GM19397 (cell line): ENCODE data around the gene AUTS2.

ENCODE experiments used
- ATAC-seq: cut with Tn5 transposase; IDR thresholded peaks from one replicate; pipeline ENCODE4 v1.9.1; 2021; ENCODE audit warnings: mild to moderate bottlenecking, moderate library complexity; ENCODE audit not compliant: unreplicated experiment

AUTS2 gene

GRCh38 chr7:69654381-69654780 lies 56.1 kb downstream of the AUTS2 start:
- no peak for ATAC-seq

GRCh38 chr7:69654849-69655707 lies 56.8 kb downstream of the AUTS2 start:
- ATAC-seq: no peak

GRCh38 chr7:69656077-69656476 lies 57.8 kb downstream of the AUTS2 start:
- ATAC-seq: no peak

- no peak for ATAC-seq
Observed at GRCh38 chr7:69656890-69657289, 58.6 kb downstream of the AUTS2 start.

- no peak for ATAC-seq
Observed at GRCh38 chr7:69657331-69657730, 59.1 kb downstream of the AUTS2 start.

GRCh38 chr7:69657985-69658384 lies 59.7 kb downstream of the AUTS2 start:
- ATAC-seq: no peak

- no peak for ATAC-seq
Observed at GRCh38 chr7:69659983-69660382, 61.7 kb downstream of the AUTS2 start.

- ATAC-seq: no peak
Observed at GRCh38 chr7:69661342-69661741, 63.1 kb downstream of the AUTS2 start.

GRCh38 chr7:69663911-69664832 lies 65.9 kb downstream of the AUTS2 start:
- peak; percentile 72 for ATAC-seq

- ATAC-seq: no peak
Observed at GRCh38 chr7:69665369-69665768, 67.1 kb downstream of the AUTS2 start.

GRCh38 chr7:69668339-69668870 lies 70.1 kb downstream of the AUTS2 start:
- no peak for ATAC-seq

- ATAC-seq: no peak
Observed at GRCh38 chr7:69670701-69671100, 72.4 kb downstream of the AUTS2 start.

- ATAC-seq: no peak
Observed at GRCh38 chr7:69673074-69673473, 74.8 kb downstream of the AUTS2 start.

GRCh38 chr7:69674701-69675182 lies 76.5 kb downstream of the AUTS2 start:
- ATAC-seq: peak; percentile 80

- no peak for ATAC-seq
Observed at GRCh38 chr7:69676247-69676646, 78.0 kb downstream of the AUTS2 start.

- no peak for ATAC-seq
Observed at GRCh38 chr7:69677054-69677852, 79.0 kb downstream of the AUTS2 start.

- ATAC-seq: no peak
Observed at GRCh38 chr7:69677881-69678493, 79.7 kb downstream of the AUTS2 start.

- ATAC-seq: no peak
Observed at GRCh38 chr7:69678494-69679187, 80.4 kb downstream of the AUTS2 start.

- no peak for ATAC-seq
Observed at GRCh38 chr7:69681181-69681580, 82.9 kb downstream of the AUTS2 start.
